H1 (cell line): ENCODE measurements around the gene MYBPC2.

Experiments used
- CTCF ChIP-seq, 3 experiments: IDR thresholded peaks; 1 replicate in 2 of 3; 2 replicates in 1 of 3; pipeline versions ENCODE4 v1.5.1 to v1.6.1; 2011; ENCODE audit warnings: low read length in 3 of 3, mild to moderate bottlenecking in 3 of 3, inconsistent platforms in 2 of 3, low read depth in 1 of 3, moderate library complexity in 1 of 3; ENCODE audit not compliant: insufficient read depth in 1 of 3; ENCODE audit errors: control extremely low read depth in 1 of 3
- FOSL1 ChIP-seq: IDR thresholded peaks from 2 replicates; pipeline ENCODE4 v1.6.1; 2011; ENCODE audit warnings: mild to moderate bottlenecking, low read depth, low read length, moderate library complexity; ENCODE audit not compliant: insufficient read depth
- KDM5A ChIP-seq: fragments of 200-600 bp; IDR thresholded peaks from 2 replicates; pipeline ENCODE4 v1.7.1; 2012; ENCODE audit warnings: mild to moderate bottlenecking, low read length, inconsistent platforms, mixed read lengths
- NRF1 ChIP-seq: IDR thresholded peaks from 2 replicates; pipeline ENCODE4 v1.6.1; 2011; ENCODE audit warnings: mild to moderate bottlenecking, low read depth, low read length, improper control_type of control experiment
- SUZ12 ChIP-seq: fragments of 200-600 bp; sonication (generic); IDR thresholded peaks from 2 replicates; pipeline ENCODE4 v1.6.1; 2012; ENCODE audit warnings: mild to moderate bottlenecking, inconsistent platforms, low read length, moderate library complexity, mixed read lengths
- TAF7 ChIP-seq: optimal IDR thresholded peaks from 2 replicates; pipeline ENCODE3; 2011; ENCODE audit warnings: low read depth, mild to moderate bottlenecking, inconsistent platforms, low read length, moderate library complexity, borderline replicate concordance
- ZNF274 ChIP-seq: IDR thresholded peaks from 2 replicates; pipeline ENCODE4 v1.7.0; 2012; ENCODE audit warnings: low read length, borderline replicate concordance; ENCODE audit errors: extremely low read depth
- TF ChIP-seq, protein P1 (sequence below): IDR thresholded peaks from 2 replicates; pipeline ENCODE4 v1.6.1; 2012; ENCODE audit warnings: inconsistent platforms

DNA sequence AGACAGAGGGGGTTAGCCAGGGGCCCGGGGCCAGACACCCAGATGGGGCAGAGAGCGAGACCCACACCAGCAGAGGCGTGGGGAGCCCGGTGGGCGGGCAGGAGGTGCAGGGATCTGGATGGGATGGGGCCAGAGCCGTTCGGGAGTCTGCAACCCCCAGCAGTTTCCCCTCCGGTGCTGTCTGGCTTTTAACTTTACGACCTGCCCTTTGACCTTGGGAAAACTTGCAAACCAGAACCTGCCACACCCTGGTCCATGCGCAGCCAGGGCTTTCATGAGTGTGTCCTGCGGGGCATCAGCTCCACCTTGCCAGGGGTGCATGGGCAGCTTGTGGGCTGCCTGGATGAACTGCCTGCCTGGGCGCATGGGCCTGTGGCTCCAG, 68.5 kb downstream of the MYBPC2 start:
- TF ChIP-seq CTCF (IDR thresholded peaks at IDR 0.05; ENCODE audit: control extremely low read depth in 1 of 3, insufficient read depth in 1 of 3, low read depth in 1 of 3, low read length in 3 of 3) = no peak
- no peak for TF ChIP-seq ZNF274
- TF ChIP-seq TAF7 = no peak
- TF ChIP-seq, protein P1, sequence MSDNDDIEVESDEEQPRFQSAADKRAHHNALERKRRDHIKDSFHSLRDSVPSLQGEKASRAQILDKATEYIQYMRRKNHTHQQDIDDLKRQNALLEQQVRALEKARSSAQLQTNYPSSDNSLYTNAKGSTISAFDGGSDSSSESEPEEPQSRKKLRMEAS = no peak
- TF ChIP-seq NRF1 = no peak
- no peak for TF ChIP-seq FOSL1
- no peak for TF ChIP-seq KDM5A
- no peak for TF ChIP-seq SUZ12
